ENCODE measurements around the gene FAM237A.
A peak's percentile ranks its signal among the peaks of the same experiment; 100 is the strongest.

FAM237A gene

DNA sequence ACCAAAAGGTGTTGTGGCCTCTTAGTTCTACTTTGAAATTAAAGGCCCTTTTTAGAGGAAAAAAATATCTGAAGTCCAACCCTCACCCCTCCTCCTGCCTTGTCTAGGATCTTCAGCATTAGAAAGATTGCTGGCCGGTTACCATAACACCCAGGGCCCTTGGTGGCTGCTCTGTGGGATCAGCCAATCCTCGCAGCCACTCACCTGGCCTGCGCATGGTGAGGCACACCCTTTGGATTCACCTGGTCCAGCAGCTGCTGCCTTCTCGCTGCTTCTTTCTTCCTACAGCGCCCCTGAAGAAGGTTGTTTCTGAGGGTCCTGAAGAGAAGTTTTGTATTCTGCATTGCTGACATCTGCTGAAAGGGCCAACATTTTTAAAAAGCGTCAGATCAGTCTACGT lies 50.7 kb downstream of the FAM237A start:
- no peak for DNase-seq

DNA sequence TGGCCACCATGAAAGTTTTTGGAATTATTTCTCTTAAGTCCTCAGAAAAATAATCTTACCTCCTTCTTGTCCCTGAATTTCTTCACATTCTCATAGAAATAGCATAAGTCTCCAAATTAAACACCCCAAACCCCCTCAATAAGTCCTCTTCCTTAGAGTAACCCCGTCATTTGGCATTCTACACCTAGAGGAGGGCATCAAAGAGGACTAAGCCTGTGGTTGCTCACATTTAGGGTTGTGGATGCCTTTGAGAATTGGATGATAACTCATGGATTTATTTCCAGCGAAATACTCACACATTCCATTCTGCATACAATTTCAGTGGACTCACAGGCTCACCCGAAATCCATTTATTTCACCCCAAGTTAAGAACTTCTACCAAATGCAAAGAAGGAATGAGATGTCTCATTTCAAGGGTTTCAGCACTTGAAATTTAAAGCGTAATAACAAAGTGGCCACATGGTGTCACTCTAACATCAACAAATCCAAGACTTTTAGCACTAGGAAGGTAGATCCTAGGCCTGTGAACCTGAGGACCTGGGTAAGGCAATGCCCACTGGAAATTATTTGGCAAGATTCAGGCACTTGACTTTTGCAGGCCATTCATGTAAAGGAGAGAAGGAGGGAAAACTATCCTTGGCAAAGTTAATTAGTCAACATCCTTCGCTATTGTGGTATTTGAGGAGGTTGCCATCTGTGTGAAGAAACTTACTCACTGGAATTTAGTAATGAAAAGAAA lies 51.3 kb downstream of the FAM237A start:
- DNase-seq, result peak; percentile 33

DNA sequence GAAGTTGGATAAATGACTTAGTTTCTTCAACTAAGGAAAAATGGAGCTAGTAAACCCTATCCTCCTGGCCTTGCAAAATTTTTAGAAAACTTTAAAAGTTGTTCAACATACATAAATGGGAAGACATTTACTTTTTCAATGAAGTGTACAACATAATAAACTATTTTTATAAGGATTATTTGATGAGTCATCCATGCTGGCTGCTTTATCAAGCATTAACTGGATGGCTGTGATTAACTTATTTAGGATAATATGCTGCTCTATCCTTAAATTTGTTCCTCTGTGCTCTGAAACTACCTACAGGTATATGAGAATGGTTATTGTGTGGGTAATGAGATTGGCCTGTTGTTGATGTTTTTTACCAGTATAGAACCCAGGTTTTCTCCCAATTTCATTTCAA lies 54.6 kb downstream of the FAM237A start:
- no peak for DNase-seq

DNA sequence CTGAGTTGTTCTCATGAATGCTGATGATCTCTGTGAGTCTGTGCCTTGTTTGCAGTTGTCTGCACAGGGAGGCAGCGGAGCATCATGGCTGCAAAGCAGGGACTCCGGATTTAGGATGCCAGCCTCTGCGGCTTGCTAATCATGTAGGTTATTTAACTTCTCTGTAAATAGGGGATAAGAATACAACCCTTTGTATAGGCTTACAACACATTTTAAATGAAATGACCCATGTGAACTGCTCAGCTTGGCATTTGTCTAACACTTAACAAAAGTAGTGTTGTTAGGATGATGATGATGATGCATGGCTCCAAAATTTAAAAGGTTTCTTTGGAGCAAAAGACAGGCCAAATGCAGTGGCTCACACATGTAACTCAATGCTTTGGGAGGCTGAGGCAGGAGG lies 56.5 kb downstream of the FAM237A start:
- DNase-seq, result no peak
